Prostate gland (tissue), 2 donors: ENCODE data around the gene TANC1.

Experiments used
- POLR2A ChIP-seq: fragments of 450-650 bp; IDR thresholded peaks from one replicate; pipeline ENCODE4 v1.6.1; 2016; ENCODE audit warnings: antibody characterized with exemption, mild to moderate bottlenecking
- POLR2AphosphoS5 ChIP-seq: sonication (generic); formaldehyde crosslinking; IDR thresholded peaks from one replicate; pipeline ENCODE4 v1.6.1; 2017; ENCODE audit warnings: antibody characterized with exemption
- TF ChIP-seq, protein P1 (sequence below), 4 experiments: fragments of 200-600 bp in 2 of 4; fragments of 450-650 bp in 2 of 4; sonication (generic) in 2 of 4; IDR thresholded peaks; 1 replicate in 3 of 4; 2 replicates in 1 of 4; pipeline ENCODE4 v1.5.1; 2016 to 2019; ENCODE audit warnings: antibody characterized with exemption in 4 of 4, mild to moderate bottlenecking in 2 of 4, moderate library complexity in 2 of 4

DNA sequence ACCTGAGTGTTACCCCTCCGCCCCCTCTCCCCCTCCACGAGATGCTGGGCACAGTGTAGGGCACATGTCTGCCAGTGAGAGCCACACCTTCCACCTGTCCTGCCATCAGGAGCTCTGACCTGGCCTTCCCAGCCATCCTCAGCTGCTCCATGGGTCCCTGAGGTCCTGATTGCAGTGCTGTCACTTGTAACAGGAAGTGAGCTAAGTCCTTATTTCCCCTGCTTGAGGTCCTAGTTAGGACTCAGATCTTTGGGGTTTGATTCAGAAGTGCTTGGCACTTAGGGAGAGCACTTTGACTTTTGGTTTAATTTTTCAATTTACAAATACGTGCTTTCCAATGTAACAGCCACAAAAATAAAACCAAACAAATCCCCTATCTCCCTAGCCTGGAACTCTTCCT, 192.5 kb downstream of the TANC1 start:
- TF ChIP-seq POLR2A: no peak
- TF ChIP-seq, protein P1, sequence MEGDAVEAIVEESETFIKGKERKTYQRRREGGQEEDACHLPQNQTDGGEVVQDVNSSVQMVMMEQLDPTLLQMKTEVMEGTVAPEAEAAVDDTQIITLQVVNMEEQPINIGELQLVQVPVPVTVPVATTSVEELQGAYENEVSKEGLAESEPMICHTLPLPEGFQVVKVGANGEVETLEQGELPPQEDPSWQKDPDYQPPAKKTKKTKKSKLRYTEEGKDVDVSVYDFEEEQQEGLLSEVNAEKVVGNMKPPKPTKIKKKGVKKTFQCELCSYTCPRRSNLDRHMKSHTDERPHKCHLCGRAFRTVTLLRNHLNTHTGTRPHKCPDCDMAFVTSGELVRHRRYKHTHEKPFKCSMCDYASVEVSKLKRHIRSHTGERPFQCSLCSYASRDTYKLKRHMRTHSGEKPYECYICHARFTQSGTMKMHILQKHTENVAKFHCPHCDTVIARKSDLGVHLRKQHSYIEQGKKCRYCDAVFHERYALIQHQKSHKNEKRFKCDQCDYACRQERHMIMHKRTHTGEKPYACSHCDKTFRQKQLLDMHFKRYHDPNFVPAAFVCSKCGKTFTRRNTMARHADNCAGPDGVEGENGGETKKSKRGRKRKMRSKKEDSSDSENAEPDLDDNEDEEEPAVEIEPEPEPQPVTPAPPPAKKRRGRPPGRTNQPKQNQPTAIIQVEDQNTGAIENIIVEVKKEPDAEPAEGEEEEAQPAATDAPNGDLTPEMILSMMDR (IDR thresholded peaks at IDR 0.05): no peak
- no peak for TF ChIP-seq POLR2AphosphoS5
